ES-I3 (cell line): ENCODE measurements around the gene PDLIM5.
"Not testable (repeated sequence)": the region's sequence is repeated elsewhere in the genome, so short reads cannot be mapped to it uniquely, and the experiment has no call there.

ENCODE experiments used
- H3K36me3 ChIP-seq: 2 replicates; pipeline ENCODE4 v1.6.1; 2013; ENCODE audit warnings: mild to moderate bottlenecking, low read length, control low read depth, moderate library complexity; ENCODE audit not compliant: insufficient read depth
- H3K4me1 ChIP-seq: 2 replicates; pipeline ENCODE4 v1.6.1; 2013; ENCODE audit warnings: mild to moderate bottlenecking, control low read depth, low read length; ENCODE audit not compliant: insufficient read depth
- H3K9ac ChIP-seq: 2 replicates; pipeline ENCODE4 v1.6.1; 2013; ENCODE audit warnings: low read depth, mild to moderate bottlenecking, low read length, moderate library complexity
- H3K9me3 ChIP-seq: 2 replicates; pipeline ENCODE4 v1.6.1; 2013; ENCODE audit warnings: mild to moderate bottlenecking, low read length, moderate library complexity; ENCODE audit not compliant: control insufficient read depth, insufficient read depth

PDLIM5 gene

DNA sequence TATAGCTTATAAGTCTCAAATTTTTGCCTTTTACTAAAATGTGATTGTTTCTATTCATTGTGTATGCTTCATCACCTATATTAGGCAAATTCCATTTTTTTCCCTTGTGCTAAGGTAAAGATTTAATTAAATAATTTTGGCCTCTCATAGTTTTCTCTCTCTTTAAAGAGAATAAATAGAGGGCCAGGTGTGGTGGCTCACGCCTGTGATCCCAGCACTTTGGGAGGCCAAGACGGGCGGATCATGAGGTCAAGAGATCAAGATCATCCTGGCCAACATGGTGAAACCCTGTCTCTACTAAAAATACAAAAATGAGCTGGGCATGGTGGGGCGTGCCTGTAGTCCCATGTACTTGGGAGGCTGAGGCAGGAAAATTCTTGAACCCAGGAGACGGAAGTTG is 213.3 kb downstream of the PDLIM5 start:
- not testable (repeated sequence) for H3K4me1 ChIP-seq, H3K36me3 ChIP-seq, H3K9ac ChIP-seq, H3K9me3 ChIP-seq

DNA sequence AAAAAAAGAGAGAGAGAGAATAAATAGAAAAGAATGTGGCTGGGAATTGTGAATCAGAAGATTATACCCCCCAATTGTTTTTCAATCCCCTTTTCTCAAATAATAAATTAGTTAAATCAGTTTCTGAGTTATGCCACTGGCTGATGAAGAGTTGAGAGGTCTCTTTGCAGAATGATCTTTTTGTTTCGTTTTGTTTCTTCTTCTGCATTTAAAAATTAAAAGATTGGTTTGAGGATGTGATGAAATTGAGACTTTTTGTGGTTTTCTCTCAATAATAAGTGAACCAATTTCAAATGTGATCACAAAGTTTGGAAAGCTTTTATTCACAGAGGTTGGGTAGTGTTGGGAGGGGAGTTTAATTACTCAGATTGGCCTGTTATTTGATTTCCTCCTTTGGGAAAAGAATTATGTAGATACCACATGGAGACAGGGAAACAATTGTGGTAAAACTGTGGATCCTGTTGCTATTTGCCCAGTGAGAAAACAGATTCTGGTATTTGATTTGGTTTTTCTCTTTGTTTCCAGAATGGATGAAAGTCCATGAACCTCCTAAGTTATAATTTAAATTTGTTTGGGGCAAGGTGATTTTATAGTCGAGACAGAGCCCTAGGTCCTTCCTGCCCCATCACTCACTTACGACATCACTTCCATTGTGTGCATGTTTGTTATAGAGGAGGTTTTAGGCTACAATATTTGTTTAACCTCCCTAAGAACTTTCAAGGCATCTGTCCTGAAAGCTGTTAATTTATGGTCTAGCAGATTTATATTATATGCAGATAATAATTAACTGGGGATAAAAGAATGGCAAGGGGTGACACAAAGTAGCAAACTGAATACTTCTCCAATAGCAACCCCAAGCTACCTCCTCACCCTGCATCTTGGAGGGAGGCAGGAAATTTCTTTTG is 214.0 kb downstream of the PDLIM5 start:
- Histone ChIP-seq H3K9me3 (no peaks in the 10 kb centered on the region), H3K9ac (no peak overlapping the region), H3K4me1 (no peaks in the 10 kb centered on the region), H3K36me3 (no peaks in the 10 kb centered on the region)

DNA sequence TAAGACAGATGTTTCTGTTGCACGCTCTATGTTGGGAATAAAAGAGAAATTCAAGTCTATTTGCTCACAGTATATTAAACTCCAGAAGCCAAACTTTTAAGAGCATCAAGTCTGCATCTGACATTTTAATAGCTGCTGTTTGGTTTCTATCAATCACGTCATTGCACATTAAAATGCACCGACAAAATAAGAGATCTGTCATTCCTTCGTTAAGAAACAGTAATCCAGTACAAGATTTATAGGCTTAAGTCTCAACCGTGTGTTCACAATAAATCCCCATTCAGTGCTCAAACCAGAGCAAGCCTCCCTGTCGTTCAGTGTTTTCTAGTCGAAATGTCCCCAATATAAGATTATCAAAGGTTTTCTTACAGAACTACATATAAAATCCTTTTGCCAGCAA is 217.0 kb downstream of the PDLIM5 start:
- H3K9me3 ChIP-seq, result no peaks in the 10 kb centered on the region
- H3K36me3 ChIP-seq, result no peaks in the 10 kb centered on the region
- no peaks in the 10 kb centered on the region for H3K4me1 ChIP-seq
- H3K9ac ChIP-seq, result no peak overlapping the region

DNA sequence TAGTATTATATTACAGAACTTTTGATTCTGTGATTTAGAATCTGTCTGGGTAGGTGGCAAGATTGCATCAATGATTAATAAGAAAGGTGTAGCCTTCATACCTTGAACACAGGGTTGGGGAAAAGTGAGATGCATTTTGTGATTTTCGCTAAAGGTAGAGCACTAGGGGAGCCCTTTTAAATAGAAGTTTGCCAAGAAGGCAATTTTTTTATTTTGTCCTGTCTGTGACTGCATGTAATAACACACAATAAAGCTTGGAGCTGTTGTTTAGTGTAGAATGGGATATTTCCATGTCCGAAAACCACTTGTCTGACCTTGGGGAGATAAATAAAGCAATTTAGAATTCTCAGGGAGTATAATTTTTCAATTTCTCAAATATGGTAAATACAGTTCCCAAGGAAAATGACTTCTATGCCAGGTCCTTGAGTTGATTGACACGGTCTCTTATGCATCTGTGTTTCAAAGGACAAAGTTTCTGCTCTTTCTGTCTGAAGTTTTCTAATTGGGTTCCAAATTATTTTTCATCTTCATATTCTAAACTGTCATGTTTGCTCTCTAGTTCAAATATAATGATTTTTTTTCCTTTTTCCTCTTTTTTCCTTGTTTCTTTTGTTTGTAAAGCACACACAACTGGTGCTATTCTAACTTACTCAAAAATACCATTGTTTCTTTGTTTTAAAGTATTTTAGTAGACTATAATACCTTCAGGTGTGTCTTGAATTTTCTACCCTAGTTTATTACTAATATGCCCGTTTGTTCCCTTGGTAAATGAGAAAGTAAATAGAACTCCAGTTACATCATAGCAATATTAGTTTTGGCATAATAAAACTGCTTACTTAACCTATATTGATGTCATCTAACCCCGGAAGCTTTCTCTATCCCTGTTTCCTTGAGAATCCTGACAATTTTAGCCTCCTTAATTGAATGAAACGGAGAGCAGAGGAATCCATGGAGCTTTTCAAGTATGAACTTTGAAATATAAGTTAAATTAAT is 218.2 kb downstream of the PDLIM5 start:
- Histone ChIP-seq H3K9me3 (no peaks in the 10 kb centered on the region), H3K4me1 (no peaks in the 10 kb centered on the region), H3K9ac (no peak overlapping the region), H3K36me3 (no peaks in the 10 kb centered on the region)

DNA sequence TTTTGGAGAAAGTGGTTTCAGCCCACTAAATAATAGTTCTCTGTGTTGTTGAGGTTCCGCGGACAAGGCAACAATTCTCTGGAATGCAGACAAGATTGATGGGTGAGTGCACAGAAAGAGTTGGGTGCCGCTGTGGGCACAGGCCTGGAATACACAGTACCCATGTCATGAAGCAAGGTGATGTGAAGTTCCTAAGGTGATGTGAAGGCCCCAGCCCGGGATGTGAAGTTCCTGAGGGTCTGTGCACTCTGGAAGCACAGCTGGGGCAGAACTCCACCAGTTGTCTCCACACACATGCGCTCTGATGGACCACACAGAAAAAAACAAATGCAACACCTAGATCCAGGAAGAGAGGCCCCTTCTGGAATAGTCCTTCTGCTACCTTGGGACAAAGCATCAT is 219.4 kb downstream of the PDLIM5 start:
- Histone ChIP-seq H3K9me3 (no peaks in the 10 kb centered on the region), H3K4me1 (no peaks in the 10 kb centered on the region), H3K36me3 (no peaks in the 10 kb centered on the region), H3K9ac (no peak overlapping the region)

DNA sequence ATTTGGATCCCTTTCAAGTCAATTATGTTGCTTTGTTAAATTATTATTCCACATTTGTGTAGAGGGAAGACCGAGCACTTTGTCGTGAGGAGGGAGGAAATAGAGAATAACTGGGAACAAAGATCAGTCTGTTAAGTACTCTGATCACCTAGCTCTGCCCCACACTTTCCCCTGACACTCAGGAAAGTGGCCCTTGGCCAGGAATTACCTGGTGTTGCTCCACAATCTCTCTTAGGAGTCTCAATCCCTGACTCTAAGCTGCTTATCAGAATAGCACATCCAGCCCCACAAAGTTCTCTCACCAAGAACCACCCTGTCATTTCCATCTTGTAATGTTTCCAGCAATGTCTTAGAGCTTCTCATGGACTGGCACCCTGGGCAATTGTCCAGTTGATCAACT is 222.2 kb downstream of the PDLIM5 start:
- 0 out of 2 replicates have a peak, but pooled peaks cover 5% of the 10 kb centered on the region for H3K4me1 ChIP-seq
- H3K36me3 ChIP-seq, result no peaks in the 10 kb centered on the region
- no peak overlapping the region for H3K9ac ChIP-seq
- H3K9me3 ChIP-seq, result no peaks in the 10 kb centered on the region

DNA sequence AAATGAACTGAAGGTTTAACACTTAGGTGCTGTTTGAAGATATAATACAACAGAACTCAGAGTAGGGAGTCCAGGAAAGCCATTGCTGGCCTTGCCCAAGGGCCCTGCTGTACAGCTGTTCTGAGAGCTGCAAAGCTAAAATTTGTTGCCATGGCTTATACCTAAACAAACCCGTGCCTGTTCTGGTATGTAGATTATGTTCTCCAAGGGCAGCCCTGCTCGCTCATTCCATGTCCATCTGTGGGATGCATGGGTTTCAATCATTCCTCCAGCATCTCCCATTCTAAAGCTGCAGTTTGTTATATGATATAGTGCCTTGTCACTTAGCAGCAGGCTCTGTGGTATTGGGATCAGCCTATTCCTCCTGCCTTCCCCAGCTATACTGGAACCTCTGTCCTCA is 225.2 kb downstream of the PDLIM5 start:
- Histone ChIP-seq H3K9ac (no peak overlapping the region), H3K4me1 (0 out of 2 replicates have a peak, but pooled peaks cover 5% of the 10 kb centered on the region), H3K9me3 (no peaks in the 10 kb centered on the region), H3K36me3 (no peaks in the 10 kb centered on the region)

DNA sequence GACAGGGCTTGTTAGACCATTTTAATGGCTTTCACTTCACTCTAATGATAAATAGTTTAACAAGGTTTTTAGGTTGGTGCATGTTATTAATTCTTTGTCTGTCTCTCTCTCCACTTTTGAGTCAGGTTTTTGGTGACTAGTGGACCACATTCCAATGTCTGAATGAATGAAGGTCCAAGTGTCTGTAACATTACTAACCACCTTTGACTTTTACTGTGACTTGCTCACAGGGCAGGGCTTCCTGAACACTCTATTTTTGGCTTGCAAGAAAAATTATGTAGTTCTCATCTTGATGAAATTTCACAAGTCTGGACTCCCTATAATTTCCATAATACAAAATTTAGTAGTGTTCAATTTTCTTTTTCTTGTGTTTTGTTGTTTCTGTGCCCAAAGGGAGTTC is 227.2 kb downstream of the PDLIM5 start:
- Histone ChIP-seq H3K36me3 (no peaks in the 10 kb centered on the region), H3K9me3 (no peaks in the 10 kb centered on the region), H3K4me1 (0 out of 2 replicates have a peak, but pooled peaks cover 5% of the 10 kb centered on the region), H3K9ac (no peak overlapping the region)

DNA sequence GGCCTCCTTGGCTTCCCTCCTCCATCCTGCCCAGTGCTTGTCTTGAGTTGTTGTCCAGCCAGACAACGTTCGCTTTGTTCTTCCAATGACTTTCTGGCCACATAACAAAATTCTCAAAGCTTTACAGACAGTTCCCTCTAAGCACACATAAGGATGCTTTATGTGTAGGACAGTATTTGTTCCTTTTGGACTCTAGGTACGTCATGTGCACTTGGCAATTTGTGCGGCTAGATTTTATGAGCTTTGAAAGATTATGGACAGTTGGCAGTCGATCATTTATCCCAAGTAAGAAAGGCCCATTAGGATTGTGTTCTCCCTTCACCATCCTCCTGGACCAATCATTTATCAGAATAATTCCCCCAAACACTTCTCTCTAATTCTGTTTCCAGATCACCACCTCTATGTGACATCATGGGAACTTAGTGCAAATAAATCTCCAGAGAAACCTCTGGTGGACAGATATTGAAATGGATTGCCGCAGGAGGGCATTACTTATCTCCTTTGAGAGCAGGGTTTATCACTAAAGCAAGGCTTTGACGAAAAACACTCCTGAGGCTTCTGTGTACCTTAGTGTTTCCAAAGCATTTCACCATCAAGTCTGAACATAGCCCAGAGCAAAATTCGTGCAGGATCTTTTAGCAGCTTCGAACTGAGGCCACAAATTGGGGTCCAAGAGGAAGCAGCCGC is 228.6 kb downstream of the PDLIM5 start:
- no peak overlapping the region for H3K9ac ChIP-seq
- H3K4me1 ChIP-seq, result 0 out of 2 replicates have a peak, but pooled peaks cover 5% of the 10 kb centered on the region
- H3K36me3 ChIP-seq, result no peaks in the 10 kb centered on the region
- no peaks in the 10 kb centered on the region for H3K9me3 ChIP-seq

DNA sequence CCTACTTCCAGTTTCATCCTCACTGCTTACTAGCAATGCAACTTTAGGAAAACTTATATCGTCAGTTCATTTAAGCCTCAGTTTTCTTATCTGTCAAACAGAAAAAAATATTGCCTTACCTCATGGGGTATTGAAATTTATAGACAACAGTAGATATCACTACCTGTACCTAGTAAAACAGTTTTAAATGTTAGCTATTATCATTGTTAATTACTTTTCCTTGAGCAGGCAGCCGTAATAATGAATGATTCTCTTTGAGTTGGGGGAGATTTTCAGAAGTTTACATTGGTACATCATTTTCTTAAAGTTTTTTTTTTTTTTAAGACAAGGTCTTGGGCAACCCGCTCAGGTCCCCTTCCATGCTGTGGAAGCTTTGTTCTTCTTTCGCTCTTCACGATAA is 234.3 kb downstream of the PDLIM5 start:
- Histone ChIP-seq H3K9ac (no peak overlapping the region), H3K36me3 (no peaks in the 10 kb centered on the region), H3K9me3 (no peaks in the 10 kb centered on the region), H3K4me1 (no peaks in the 10 kb centered on the region)

DNA sequence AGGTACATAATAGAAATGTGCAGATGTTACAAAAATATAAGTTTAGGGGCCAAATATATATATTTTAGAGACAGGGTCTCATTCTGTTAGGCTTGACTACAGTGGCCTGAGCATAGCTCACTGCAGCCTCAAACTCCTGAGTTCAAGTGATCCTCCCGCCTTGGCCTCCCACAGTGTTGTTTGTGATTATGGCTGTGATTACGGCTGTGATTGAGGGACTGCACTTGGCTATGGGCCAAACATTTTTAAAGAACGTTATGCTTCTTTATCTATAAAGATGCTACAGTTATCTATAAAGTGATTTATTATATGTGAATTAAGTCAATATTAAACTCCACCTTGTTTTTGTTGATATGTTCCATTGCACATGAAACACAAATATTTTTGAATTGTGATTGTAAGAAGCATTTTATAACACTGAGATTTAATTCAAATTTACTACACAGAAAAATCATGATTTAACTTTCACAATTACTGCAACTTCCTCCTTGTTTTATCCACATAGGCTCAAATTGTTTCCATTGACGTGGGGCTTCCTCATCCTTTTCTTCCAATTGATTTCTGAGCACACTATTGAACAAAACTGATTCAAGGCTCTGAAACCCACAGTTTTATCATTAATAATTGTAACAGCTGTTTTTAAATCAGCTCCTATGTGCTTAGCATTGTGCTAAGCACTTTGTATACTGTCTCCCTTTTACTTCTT is 237.6 kb downstream of the PDLIM5 start:
- no peaks in the 10 kb centered on the region for H3K4me1 ChIP-seq
- H3K36me3 ChIP-seq, result no peaks in the 10 kb centered on the region
- H3K9me3 ChIP-seq, result no peaks in the 10 kb centered on the region
- H3K9ac ChIP-seq, result no peak overlapping the region

DNA sequence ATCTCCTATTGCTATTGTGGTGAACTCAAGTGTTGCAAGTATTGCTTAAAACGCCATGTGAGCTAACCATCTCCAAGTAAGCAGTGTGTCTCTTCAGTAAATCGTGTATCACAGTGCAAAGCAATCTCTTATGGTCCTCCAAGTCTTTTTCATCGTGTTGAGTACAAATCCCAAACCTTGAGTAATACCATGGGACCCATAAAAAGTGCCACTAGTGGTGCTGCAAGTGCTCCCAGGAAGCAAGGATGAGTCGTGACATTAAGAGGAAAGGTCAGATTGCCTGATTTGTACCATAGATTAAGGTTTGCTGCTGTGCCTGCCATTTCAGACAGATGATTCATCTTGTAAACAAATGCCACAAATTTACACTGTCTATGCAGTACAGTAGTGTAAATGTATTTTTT is 239.1 kb downstream of the PDLIM5 start:
- Histone ChIP-seq H3K4me1 (no peaks in the 10 kb centered on the region), H3K9me3 (no peaks in the 10 kb centered on the region), H3K9ac (no peak overlapping the region), H3K36me3 (no peaks in the 10 kb centered on the region)

DNA sequence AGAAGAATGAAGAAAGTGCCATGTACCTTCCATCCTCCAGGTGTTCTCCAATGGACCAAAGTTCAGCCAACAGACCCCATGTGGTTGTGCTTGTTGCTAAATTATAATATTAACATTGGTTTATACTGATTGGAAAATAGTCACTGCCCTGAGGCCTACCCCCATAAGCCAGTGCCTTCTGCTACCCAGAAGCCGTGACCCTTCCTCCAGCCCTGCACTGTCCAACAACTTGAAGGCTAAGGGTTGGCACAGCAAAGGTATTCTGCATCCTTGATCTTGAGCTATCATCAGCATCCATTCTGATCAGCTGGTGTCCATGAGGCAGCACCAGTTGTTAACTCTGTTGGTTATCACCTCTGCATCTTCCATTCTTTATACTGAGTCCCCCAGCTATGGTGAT is 239.8 kb downstream of the PDLIM5 start:
- H3K9me3 ChIP-seq, result no peaks in the 10 kb centered on the region
- H3K4me1 ChIP-seq, result no peaks in the 10 kb centered on the region
- no peaks in the 10 kb centered on the region for H3K36me3 ChIP-seq
- H3K9ac ChIP-seq, result no peak overlapping the region

DNA sequence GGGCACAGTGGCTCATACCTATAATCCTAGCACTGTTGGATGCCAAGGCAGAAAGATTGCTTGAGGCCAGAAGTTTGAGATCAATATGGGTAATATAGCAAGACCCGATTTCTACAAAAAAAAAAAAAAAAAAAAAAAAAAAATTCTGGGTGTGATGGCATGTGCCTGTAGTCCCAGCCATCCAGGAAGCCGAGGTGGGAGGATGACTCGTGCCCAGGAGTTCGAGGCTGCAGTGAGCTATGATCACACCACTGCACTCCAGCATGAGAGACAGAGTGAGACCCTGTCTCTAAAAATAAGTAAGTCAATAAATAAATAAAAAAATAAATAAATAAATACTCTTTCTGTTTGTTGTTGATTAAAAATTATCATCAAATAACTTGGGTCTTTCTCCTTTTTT is 243.6 kb downstream of the PDLIM5 start:
- H3K4me1 ChIP-seq, result no peaks in the 10 kb centered on the region
- H3K9me3 ChIP-seq, result no peaks in the 10 kb centered on the region
- no peak overlapping the region for H3K9ac ChIP-seq

More for the DNA sequence above, 243.6 kb downstream of the PDLIM5 start:
- H3K36me3 ChIP-seq, result no peaks in the 10 kb centered on the region
